ENCODE data around the gene MAGI3.
"Not testable (repeated sequence)": the region's sequence is repeated elsewhere in the genome, so short reads cannot be mapped to it uniquely, and the experiment has no call there.

The MAGI3 gene

DNA sequence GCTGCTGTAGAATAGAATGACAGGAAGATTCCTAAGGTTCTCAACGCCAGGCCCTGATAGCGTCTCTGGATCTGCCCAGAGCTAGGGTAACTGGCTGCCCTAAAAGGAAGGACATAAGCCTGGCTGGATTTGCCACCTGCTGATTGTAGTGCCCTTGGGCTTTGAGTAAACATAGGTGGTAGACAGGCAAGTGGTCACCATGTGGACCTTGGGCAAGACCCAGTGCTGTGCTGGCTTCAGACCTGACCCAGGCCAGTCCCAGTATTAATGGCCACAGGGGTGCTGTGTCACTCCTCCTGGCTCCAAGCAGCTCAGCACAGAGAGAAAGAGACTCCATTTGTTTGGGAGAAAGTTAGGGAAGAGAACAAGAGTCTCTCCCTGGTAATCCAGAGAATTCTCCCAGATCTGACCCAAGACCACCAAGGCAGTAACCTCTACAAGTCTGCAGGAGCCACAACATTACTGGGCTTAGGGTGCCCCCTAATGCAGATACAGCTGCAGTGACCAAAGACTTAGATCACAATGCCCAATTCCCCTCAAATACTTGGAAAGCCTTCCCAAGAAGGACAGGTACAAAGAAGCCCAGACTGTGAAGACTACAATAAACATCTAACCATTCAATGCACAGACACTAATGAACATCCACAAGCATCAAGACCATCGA lies 324.4 kb downstream of the MAGI3 start:
- no peak for DNase-seq

DNA sequence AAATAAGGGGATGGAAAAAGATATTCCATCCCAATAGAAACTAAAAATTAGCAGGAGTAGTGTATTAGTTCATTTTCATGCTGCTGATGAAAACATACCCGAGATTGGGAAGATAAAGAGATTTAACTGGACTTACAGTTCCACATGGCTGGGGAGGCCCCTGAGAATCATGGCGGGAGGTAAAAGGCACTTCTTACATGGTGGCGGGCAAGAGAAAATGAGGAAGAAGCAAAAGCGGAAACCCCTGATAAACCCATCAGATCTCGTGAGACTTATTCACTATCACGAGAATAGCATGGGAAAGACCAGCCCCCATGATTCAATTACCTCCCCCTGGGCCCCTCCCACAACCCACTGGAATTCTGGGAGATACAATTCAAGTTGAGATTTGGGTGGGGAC lies 327.2 kb downstream of the MAGI3 start:
- not testable (repeated sequence) for DNase-seq

DNA sequence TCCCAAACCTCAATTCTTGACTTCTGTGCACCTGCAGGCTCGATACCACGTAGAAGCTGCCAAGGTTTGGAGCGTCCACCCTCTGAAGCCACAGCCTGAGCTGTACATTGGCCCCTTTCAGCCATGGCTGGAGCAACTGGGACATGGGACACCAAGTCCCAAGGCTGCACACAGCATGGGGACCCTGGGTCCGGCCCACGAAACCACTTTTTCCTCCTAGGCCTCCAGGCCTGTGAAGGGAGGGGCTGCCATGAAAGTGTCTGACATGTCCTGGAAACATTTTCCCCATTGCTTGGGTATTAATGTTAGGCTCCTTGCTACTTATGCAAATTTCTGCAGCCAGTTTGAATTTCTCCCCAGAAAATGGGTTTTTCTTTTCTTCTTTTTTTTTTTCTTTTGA lies 328.3 kb downstream of the MAGI3 start:
- DNase-seq = not testable (repeated sequence)

DNA sequence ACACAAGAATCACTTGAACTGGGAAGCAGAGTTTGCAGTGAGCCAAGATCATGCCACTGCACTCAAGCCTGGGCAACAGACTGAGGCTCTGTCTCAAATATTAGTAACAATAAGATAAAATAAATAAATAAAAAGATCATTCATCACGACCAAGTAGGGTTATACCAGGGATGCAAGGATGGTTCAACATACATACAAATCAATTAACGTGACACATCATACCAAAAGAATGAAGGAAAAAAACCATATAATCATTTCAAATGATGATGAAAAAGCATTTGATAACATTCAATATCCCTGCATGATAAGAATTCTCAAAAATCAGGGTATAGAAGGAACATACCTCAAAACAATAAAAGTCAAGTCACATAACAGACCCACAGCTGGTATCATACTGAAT lies 330.7 kb downstream of the MAGI3 start:
- no peak for DNase-seq

DNA sequence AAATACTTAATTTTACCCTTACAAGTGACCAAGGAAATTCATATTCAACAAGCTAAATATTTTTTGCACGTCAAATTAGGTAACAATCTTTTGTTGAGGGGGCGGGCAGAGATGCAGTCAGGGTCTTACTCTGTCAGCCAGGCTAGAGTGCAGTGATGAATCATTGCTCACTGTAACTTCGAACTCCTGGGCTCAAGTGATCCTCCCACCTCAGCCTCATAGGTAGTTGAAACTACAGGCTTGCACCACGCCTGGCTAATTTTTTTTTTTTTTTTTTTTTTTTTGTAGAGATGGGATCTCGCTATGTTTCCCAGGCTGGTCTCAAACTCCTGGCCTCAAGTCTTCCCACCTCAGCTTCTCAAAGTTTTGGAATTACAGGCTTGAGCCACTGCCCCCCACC lies 342.5 kb downstream of the MAGI3 start:
- no peak for DNase-seq

DNA sequence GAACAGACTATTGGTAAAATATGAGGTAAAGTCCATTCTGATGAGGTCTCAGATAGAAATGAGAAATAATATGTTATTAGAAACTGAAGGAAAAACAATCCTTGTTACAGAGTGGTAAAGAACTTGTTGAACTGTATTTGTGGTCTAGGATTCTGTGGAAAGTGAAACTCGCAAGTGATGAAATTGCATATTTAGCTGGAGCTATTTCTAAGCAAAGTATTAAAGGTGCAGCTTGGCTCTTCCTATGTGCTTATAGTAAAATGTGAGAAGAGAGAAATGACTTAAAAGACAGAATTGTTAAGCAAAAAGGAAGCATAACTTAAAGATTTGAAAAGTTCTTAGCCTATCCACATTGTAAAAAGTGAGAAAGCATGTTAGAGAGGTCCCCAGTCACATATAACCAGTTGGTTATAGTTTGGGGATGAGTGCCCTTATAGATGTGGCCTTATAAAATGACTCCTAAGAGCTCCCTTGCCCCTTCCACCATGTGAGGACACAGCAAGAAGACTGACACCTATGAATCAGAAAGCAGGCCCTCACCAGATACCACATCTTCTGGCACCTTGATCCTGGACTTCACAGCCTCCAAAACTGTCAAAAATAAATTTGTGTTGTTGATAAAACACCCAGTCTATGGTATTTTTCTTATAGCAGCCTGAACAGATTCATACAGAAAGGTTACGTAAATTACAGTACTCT lies 344.2 kb downstream of the MAGI3 start:
- DNase-seq = no peak

Data from SW 1271 (cell line).